IMR-90 (cell line): Measurements from ENCODE around the gene NPEPL1. TPM values are rescaled to one million over a fixed set of nuclear protein-coding genes. Genes with fewer than 3 reads are reported as not detected.

Source experiments
- ATAC-seq: fragments of 200-7000 bp; cut with Tn5 transposase; 2 replicates; pipeline ENCODE4 v1.9.1; 2020; ENCODE audit warnings: low read depth, mild to moderate bottlenecking, moderate library complexity
- BruUV-seq: library from RNA; stranded (reverse); fragments of 400-500 nt; replicated peaks from 2 replicates; lab custom pipeline; 2021; lab: Mats Ljungman, UMichigan
- CTCF ChIA-PET: fragments of 300-600 bp; formaldehyde crosslinking; extraction: SDS; loops from one replicate; lab custom pipeline; 2021; ENCODE audit warnings: antibody characterized with exemption; lab: Yijun Ruan, JAX
- POLR2A ChIA-PET: fragments of 300-600 bp; sonication (Branson Sonifier 250); formaldehyde crosslinking; loops from one replicate; lab custom pipeline; 2022; ENCODE audit warnings: antibody characterized with exemption; ENCODE audit not compliant: unreplicated experiment; lab: Charles Lee
- DNase-seq: peaks from one replicate; pipeline ENCODE4 v3.0.0; 2013
- H2AFZ ChIP-seq: replicated peaks from 2 replicates; pipeline ENCODE3; 2013; ENCODE audit warnings: low read length, mild to moderate bottlenecking; ENCODE audit not compliant: poor library complexity
- H2AK5ac ChIP-seq: 2 replicates; pipeline ENCODE4 v1.6.1; 2013; ENCODE audit warnings: low read depth, low read length, inconsistent platforms
- H2AK9ac ChIP-seq: replicated peaks from 2 replicates; pipeline ENCODE3; 2013; ENCODE audit warnings: mild to moderate bottlenecking, low read depth, low read length, moderate library complexity; ENCODE audit not compliant: poor library complexity
- H2BK120ac ChIP-seq: 2 replicates; pipeline ENCODE4 v1.6.1; 2013; ENCODE audit warnings: low read depth, low read length, inconsistent platforms
- H2BK15ac ChIP-seq: 3 replicates; pipeline ENCODE4 v1.6.1; 2013; ENCODE audit warnings: low read depth, low read length, inconsistent platforms
- H2BK20ac ChIP-seq: 2 replicates; pipeline ENCODE4 v1.6.1; 2013; ENCODE audit warnings: low read depth, mild to moderate bottlenecking, inconsistent platforms, low read length, moderate library complexity
- H2BK5ac ChIP-seq: 2 replicates; pipeline ENCODE4 v1.6.1; 2013; ENCODE audit warnings: mild to moderate bottlenecking, low read depth, low read length, inconsistent platforms; ENCODE audit not compliant: poor library complexity, severe bottlenecking
- H3K14ac ChIP-seq: replicated peaks from 2 replicates; pipeline ENCODE4 v1.6.1; 2013; ENCODE audit warnings: low read depth, low read length, inconsistent platforms
- H3K18ac ChIP-seq: 2 replicates; pipeline ENCODE4 v1.6.1; 2013; ENCODE audit warnings: low read depth, low read length, control low read depth
- H3K23ac ChIP-seq: 2 replicates; pipeline ENCODE4 v1.6.1; 2013; ENCODE audit warnings: low read depth, low read length, inconsistent platforms
- H3K27ac ChIP-seq: 2 replicates; pipeline ENCODE4 v1.5.1; 2013; ENCODE audit warnings: mild to moderate bottlenecking, control low read depth, low read length; ENCODE audit not compliant: insufficient read depth
- H3K27me3 ChIP-seq: 2 replicates; pipeline ENCODE4 v1.6.1; 2013; ENCODE audit warnings: low read length; ENCODE audit not compliant: control insufficient read depth, insufficient read depth
- H3K36me3 ChIP-seq: 2 replicates; pipeline ENCODE4 v1.6.1; 2013; ENCODE audit warnings: low read length, mixed read lengths; ENCODE audit not compliant: control insufficient read depth, insufficient read depth
- H3K4ac ChIP-seq: 2 replicates; pipeline ENCODE4 v1.6.1; 2013; ENCODE audit warnings: low read depth, low read length, inconsistent platforms
- H3K4me1 ChIP-seq: 2 replicates; pipeline ENCODE4 v1.6.1; 2013; ENCODE audit warnings: low read length, mixed read lengths; ENCODE audit not compliant: control insufficient read depth, insufficient read depth
- H3K4me2 ChIP-seq: 2 replicates; pipeline ENCODE4 v1.6.1; 2013; ENCODE audit warnings: low read depth, mild to moderate bottlenecking, control low read depth, low read length, moderate library complexity
- H3K4me3 ChIP-seq: 2 replicates; pipeline ENCODE4 v1.5.1; 2013; ENCODE audit warnings: low read depth, mild to moderate bottlenecking, control low read depth, low read length, moderate library complexity; ENCODE audit not compliant: insufficient read depth
- H3K56ac ChIP-seq: 2 replicates; pipeline ENCODE4 v1.6.1; 2013; ENCODE audit warnings: low read length, inconsistent platforms; ENCODE audit not compliant: insufficient read depth; ENCODE audit errors: extremely low read depth
- H3K79me1 ChIP-seq, 2 experiments: 2 replicates each; pipeline ENCODE4 v1.6.1; 2013; ENCODE audit warnings: low read length in 2 of 2, inconsistent platforms in 1 of 2, low read depth in 1 of 2
- H3K9ac ChIP-seq: 2 replicates; pipeline ENCODE4 v1.6.1; 2013; ENCODE audit warnings: low read depth, low read length, control low read depth
- H3K9me1 ChIP-seq: 2 replicates; pipeline ENCODE4 v1.6.1; 2013; ENCODE audit warnings: low read length, inconsistent platforms; ENCODE audit not compliant: insufficient read depth
- H3K9me3 ChIP-seq: 2 replicates; pipeline ENCODE4 v1.6.1; 2013; ENCODE audit warnings: low read length; ENCODE audit not compliant: control insufficient read depth, insufficient read depth
- H4K20me1 ChIP-seq: 2 replicates; pipeline ENCODE4 v1.6.1; 2013; ENCODE audit warnings: low read length, inconsistent platforms; ENCODE audit not compliant: insufficient read depth
- H4K5ac ChIP-seq: 2 replicates; pipeline ENCODE4 v1.6.1; 2013; ENCODE audit warnings: mild to moderate bottlenecking, low read depth, low read length, control low read depth
- H4K8ac ChIP-seq, 2 experiments: 2 replicates each; pipeline ENCODE4 v1.6.1; 2013; ENCODE audit warnings: low read depth in 2 of 2, low read length in 2 of 2, control low read depth in 1 of 2, inconsistent platforms in 1 of 2
- H4K91ac ChIP-seq: 2 replicates; pipeline ENCODE4 v1.6.1; 2013; ENCODE audit warnings: low read depth, low read length, inconsistent platforms; ENCODE audit not compliant: insufficient read depth
- BHLHE40 ChIP-seq: fragments of 150-350 bp; IDR thresholded peaks from 2 replicates; pipeline ENCODE4 v1.6.1; 2016; ENCODE audit warnings: mild to moderate bottlenecking, low read depth, low read length
- CHD1 ChIP-seq: IDR thresholded peaks from 2 replicates; pipeline ENCODE4 v1.6.1; 2012; ENCODE audit warnings: low read depth, low read length, improper control_type of control experiment
- CTCF ChIP-seq: conservative IDR thresholded peaks from 2 replicates; pipeline ENCODE4 v1.5.1; 2012; ENCODE audit warnings: mild to moderate bottlenecking, low read depth, low read length, improper control_type of control experiment
- FOS ChIP-seq: fragments of 150-350 bp; IDR thresholded peaks from 2 replicates; pipeline ENCODE4 v1.6.1; 2016; ENCODE audit warnings: low read depth, low read length
- MXI1 ChIP-seq: IDR thresholded peaks from 2 replicates; pipeline ENCODE4 v1.6.1; 2012; ENCODE audit warnings: low read depth, mild to moderate bottlenecking, low read length, moderate library complexity, borderline replicate concordance
- POLR2A ChIP-seq: IDR thresholded peaks from 2 replicates; pipeline ENCODE4 v1.6.1; 2012; ENCODE audit warnings: mild to moderate bottlenecking, low read depth, low read length
- RAD21 ChIP-seq: IDR thresholded peaks from 2 replicates; pipeline ENCODE4 v1.6.1; 2012; ENCODE audit warnings: low read length, improper control_type of control experiment
- RCOR1 ChIP-seq: IDR thresholded peaks from 2 replicates; pipeline ENCODE4 v1.6.1; 2012; ENCODE audit warnings: mild to moderate bottlenecking, low read length, improper control_type of control experiment; ENCODE audit not compliant: insufficient replicate concordance
- RFX5 ChIP-seq: IDR thresholded peaks from 2 replicates; pipeline ENCODE4 v1.8.0; 2012; ENCODE audit warnings: low read depth, mild to moderate bottlenecking, low read length, moderate library complexity
- WGBS, 2 experiments: methylation state at CpG; one replicate each; pipeline versions ENCODE4 v1.1.5 to v1.1.7; 2013; ENCODE audit warnings: missing lambda C conversion rate in 2 of 2; ENCODE audit not compliant: insufficient read length in 1 of 2; ENCODE audit errors: extremely low coverage in 2 of 2; 5-methylcytosine and 5-hydroxymethylcytosine counted together
- dilution Hi-C: fragments of 300-500 bp; cut with HindIII; formaldehyde crosslinking; loops from one replicate; pipeline ENCODE4 v1.14.3; 2018; ENCODE audit warnings: low sequenced_read_pairs; ENCODE audit not compliant: unreplicated experiment
- in situ Hi-C: fragments of 300-500 bp; cut with MboI; formaldehyde crosslinking; loops from 3 replicates; pipeline ENCODE4 v1.14.3; 2019; ENCODE audit warnings: low sequenced_read_pairs, inconsistent platforms, mixed read lengths
- intact Hi-C: fragments of 100-400 bp; cut with micrococcal nuclease; formaldehyde crosslinking; loops from 2 replicates; pipeline ENCODE4 v1.10.0; 2022
- polyA plus RNA-seq, 3 experiments: library from polyadenylated mRNA; depleted of rRNA; stranded (reverse); fragments of >200 nt; gene quantifications; 2 replicates each; pipeline ENCODE4 v1.2.3, GENCODE V29; 2012; ENCODE audit warnings: low replicate concordance in 1 of 3
- total RNA-seq: library from RNA; depleted of rRNA; stranded (reverse); fragments of >200 nt; gene quantifications from 2 replicates; pipeline ENCODE4 v1.2.3, GENCODE V29; 2012
- TF ChIP-seq, protein P1 (sequence below): fragments of 150-350 bp; IDR thresholded peaks from 2 replicates; pipeline ENCODE4 v1.6.1; 2017; ENCODE audit warnings: mild to moderate bottlenecking, antibody characterized with exemption, low read length, low read depth
- TF ChIP-seq, protein P2 (sequence below): fragments of 150-350 bp; IDR thresholded peaks from 2 replicates; pipeline ENCODE4 v1.6.1; 2016; ENCODE audit warnings: low read depth, mild to moderate bottlenecking, low read length, moderate library complexity, borderline replicate concordance

NPEPL1 gene
- total and polyA plus RNA-seq, 2 of the 4 experiments (the other 2 are of a cell fraction), result 6.3 to 10.4 TPM

GRCh38 chr20:58685988-58686387 is 6.6 kb upstream of the NPEPL1 start:
- H2AK9ac ChIP-seq, result no peak overlapping the region
- no peak overlapping the region for H2AFZ ChIP-seq
- H3K14ac ChIP-seq, result no peak overlapping the region
- H2BK5ac ChIP-seq, result no peak overlapping the region
- no peak overlapping the region; the same call in 1 of the 2 replicates for H2AK5ac ChIP-seq
- no peak overlapping the region for H3K4me2 ChIP-seq
- H3K23ac ChIP-seq, result no peak overlapping the region
- DNase-seq (no peak), ATAC-seq (no peak)
- H2BK120ac ChIP-seq, result no peak overlapping the region
- H3K56ac ChIP-seq, result no peak overlapping the region
- dilution Hi-C loops, result no loop called here
- intact Hi-C loops, result no loop called here
- no peak overlapping the region for H2BK15ac ChIP-seq
- no peak overlapping the region for H4K8ac ChIP-seq
- ChIA-PET POLR2A (no interaction called here), CTCF (no interaction called here)
- BruUV-seq, result no TSS peak
- no peak overlapping the region for H3K9ac ChIP-seq
- TF ChIP-seq BHLHE40 (no peak), RCOR1 (no peak), FOS (no peak), POLR2A (no peak), CTCF (no peak), RAD21 (no peak), CHD1 (no peak), MXI1 (no peak), RFX5 (no peak)
- TF ChIP-seq, protein P1, sequence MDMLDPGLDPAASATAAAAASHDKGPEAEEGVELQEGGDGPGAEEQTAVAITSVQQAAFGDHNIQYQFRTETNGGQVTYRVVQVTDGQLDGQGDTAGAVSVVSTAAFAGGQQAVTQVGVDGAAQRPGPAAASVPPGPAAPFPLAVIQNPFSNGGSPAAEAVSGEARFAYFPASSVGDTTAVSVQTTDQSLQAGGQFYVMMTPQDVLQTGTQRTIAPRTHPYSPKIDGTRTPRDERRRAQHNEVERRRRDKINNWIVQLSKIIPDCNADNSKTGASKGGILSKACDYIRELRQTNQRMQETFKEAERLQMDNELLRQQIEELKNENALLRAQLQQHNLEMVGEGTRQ, result no peak
- TF ChIP-seq, protein P2, sequence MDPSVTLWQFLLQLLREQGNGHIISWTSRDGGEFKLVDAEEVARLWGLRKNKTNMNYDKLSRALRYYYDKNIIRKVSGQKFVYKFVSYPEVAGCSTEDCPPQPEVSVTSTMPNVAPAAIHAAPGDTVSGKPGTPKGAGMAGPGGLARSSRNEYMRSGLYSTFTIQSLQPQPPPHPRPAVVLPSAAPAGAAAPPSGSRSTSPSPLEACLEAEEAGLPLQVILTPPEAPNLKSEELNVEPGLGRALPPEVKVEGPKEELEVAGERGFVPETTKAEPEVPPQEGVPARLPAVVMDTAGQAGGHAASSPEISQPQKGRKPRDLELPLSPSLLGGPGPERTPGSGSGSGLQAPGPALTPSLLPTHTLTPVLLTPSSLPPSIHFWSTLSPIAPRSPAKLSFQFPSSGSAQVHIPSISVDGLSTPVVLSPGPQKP, result no peak
- no peak overlapping the region for H3K4me3 ChIP-seq
- no peaks in the 10 kb centered on the region for H3K9me3 ChIP-seq
- no peak overlapping the region for H4K5ac ChIP-seq
- in situ Hi-C loops, result no loop called here
- H3K4ac ChIP-seq, result no peak overlapping the region
- H2BK20ac ChIP-seq, result no peak overlapping the region
- H3K4me1 ChIP-seq, result peaks cover 8% of the 10 kb centered on the region
- H3K27ac ChIP-seq, result no peak overlapping the region
- 100% methylated on average over 2 of the region's 5 CpGs; no CpG with 5 or more reads in 1 of the 2 experiments for WGBS, 2 experiments
- no peaks in the 10 kb centered on the region for H3K36me3 ChIP-seq
- H4K20me1 ChIP-seq, result no peaks in the 10 kb centered on the region
- no peaks in the 10 kb centered on the region for H3K27me3 ChIP-seq
- no peak overlapping the region for H4K91ac ChIP-seq
- peaks cover 0 to 7% of the 10 kb centered on the region in 2 experiments; a peak in 2 of 4 replicates for H3K79me1 ChIP-seq
- H3K9me1 ChIP-seq, result peaks cover 8% of the 10 kb centered on the region
- no peak overlapping the region for H3K18ac ChIP-seq
